HG02610 (cell line): ENCODE results near the gene ELK3.
A peak's percentile ranks its signal among the peaks of the same experiment; 100 is the strongest.

Experiments
- ATAC-seq: cut with Tn5 transposase; IDR thresholded peaks from one replicate; pipeline ENCODE4 v1.9.1; 2021; ENCODE audit warnings: mild to moderate bottlenecking, moderate library complexity; ENCODE audit not compliant: unreplicated experiment

Gene ELK3

DNA sequence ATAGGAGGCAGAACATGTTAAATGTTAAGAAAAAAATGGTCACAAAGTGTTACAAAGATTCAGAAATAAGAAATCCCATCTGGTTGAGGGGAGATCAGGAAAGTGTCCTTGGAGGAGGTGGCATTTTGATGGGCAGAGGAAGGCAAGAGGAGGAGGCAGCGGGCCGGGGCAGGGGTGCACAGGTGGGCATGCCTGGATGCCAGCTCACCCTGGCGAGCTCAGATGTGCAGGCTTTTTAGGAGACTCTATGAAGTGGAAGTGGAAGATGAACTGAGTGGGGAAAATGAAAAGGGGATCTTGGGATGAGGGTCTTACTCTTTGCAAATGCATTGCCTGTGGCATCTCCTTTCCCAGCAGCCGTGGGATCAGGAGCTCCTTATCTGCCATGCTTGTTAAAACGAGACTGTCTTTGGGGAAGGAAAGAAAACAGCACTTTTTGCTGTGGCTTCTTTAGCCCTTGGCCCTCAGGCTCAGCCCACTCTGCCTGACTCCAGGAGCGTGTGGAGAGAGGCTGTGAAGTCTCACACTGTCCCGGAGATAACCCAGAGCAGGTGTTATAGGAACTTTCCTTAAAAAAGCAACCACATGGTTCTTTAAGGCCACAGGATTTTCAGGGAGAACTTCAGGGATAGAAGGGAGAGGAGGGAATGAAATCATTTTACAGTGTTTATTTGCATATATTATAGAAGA lies 62.6 kb downstream of the ELK3 start:
- no peak for ATAC-seq

GRCh38 chr12:96257550-96258103 lies 63.5 kb downstream of the ELK3 start:
- ATAC-seq: no peak

- ATAC-seq: no peak
These were observed 64.2 kb downstream of the ELK3 start for GRCh38 chr12:96258104-96258961.

- no peak for ATAC-seq
These were observed 66.1 kb downstream of the ELK3 start for GRCh38 chr12:96260231-96260630.

- no peak for ATAC-seq
These were observed 66.5 kb downstream of the ELK3 start for GRCh38 chr12:96260644-96261043.

GRCh38 chr12:96261557-96261956 lies 67.4 kb downstream of the ELK3 start:
- no peak for ATAC-seq

- ATAC-seq: no peak
These were observed 69.3 kb downstream of the ELK3 start for GRCh38 chr12:96263449-96263902.

GRCh38 chr12:96265400-96265799 lies 71.2 kb downstream of the ELK3 start:
- no peak for ATAC-seq

DNA sequence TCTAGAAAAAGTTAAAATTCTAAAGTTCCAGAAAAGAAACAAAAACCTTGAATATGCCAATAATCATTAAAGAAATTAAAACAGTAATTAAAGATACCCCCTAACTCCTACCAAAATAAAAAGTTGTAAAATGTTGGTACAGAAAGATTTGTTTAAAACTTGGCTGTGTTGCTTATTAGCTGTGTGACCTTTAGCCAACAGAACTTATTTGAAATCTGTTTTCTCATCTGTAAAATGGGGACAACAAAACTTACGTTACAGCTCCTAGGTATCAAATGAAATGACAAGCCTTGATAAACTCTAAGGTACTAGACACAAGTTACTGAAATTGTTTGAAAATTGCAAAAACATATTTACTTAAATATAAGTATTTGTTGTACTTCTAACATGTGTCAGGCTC lies 71.7 kb downstream of the ELK3 start:
- ATAC-seq: no peak

DNA sequence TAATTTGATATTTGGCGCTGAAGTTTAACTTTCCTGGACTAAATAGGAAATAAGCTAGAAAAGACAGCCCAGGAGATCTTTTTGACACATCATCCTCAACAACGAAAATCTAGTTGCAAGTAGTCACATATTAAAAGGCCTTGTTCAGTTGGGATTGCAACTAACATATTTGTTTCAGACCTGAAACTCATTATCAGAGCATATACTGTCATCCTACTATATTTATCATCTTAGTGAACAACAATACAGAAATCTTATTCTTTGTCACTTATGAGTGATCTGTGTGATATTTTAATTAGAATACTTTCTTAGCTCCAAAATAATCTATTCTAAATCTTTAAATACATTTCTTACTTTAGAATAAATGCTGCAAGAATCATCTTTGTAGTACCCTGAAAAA lies 72.1 kb downstream of the ELK3 start:
- ATAC-seq: no peak

- ATAC-seq: no peak
These were observed 77.5 kb downstream of the ELK3 start for GRCh38 chr12:96271469-96272199.

GRCh38 chr12:96274331-96274730 lies 80.2 kb downstream of the ELK3 start:
- peak; percentile 71 for ATAC-seq

DNA sequence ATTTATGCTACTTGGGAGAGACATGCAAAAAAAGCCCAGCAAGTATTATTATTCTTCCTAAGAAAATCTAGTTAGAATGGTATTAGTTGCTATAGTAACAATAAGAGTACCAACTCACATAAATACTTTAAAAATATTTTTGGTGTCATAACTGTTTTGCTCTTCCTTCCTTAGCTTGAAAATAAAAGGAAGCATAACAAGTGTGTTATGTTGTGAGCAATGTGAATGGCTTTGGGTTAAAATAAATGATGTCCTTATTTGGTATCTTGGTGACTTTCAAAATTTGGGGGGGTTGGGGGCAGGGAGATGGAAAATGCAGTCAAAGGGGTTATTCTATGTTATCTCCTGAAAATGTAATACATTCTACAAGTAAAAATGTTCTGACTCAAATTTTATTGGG lies 91.0 kb downstream of the ELK3 start:
- no peak for ATAC-seq

GRCh38 chr12:96289067-96289466 lies 94.9 kb downstream of the ELK3 start:
- ATAC-seq: no peak

- ATAC-seq: no peak
These were observed 98.9 kb downstream of the ELK3 start for GRCh38 chr12:96293093-96293492.

GRCh38 chr12:96294831-96295230 lies 100.7 kb downstream of the ELK3 start:
- ATAC-seq: no peak

- ATAC-seq: no peak
These were observed 101.5 kb downstream of the ELK3 start for GRCh38 chr12:96295532-96296160.

DNA sequence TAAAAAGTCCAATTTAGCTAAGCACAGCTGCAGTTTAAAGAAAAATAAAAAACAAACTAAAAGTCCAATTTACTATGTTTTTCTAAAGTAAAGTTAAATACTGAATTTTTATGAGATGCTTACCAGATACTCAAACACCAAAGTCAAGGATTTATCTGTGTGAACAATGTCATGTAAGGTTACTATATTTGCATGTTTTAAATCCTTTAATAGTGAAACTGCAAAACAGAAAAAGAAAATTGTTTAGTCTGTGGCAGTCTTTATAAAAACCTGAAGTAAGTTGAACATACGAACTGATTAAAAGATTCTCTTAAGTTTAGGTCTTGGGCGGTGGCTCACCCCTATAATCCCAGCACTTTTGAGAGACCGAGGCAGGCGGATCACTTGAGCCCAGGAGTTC lies 103.3 kb downstream of the ELK3 start:
- ATAC-seq: no peak

GRCh38 chr12:96300064-96300463 lies 105.9 kb downstream of the ELK3 start:
- no peak for ATAC-seq

GRCh38 chr12:96301732-96302131 lies 107.6 kb downstream of the ELK3 start:
- ATAC-seq: no peak
